Ishikawa (cell line): ENCODE results near the gene RUSC1.

ENCODE experiments used
- CEBPB ChIP-seq: IDR thresholded peaks from 2 replicates; pipeline ENCODE4 v1.6.1; 2012
- FOXM1 ChIP-seq: IDR thresholded peaks from 2 replicates; pipeline ENCODE4 v1.6.1; 2012; ENCODE audit warnings: low read depth, borderline replicate concordance
- RAD21 ChIP-seq: IDR thresholded peaks from 2 replicates; pipeline ENCODE4 v1.6.1; 2012; ENCODE audit warnings: low read depth

- TF ChIP-seq CEBPB (no peak), RAD21 (no peak), FOXM1 (no peak)
Observed at GRCh38 chr1:155324037-155324716, 3.5 kb downstream of the RUSC1 start.
